Chondrocyte (in vitro differentiated cells): Measurements from ENCODE around the gene MTSS2. TPM values are rescaled to one million over a fixed set of nuclear protein-coding genes. Genes with fewer than 3 reads are reported as not detected.

ENCODE experiments used
- DNase-seq: peaks from one replicate; pipeline ENCODE4 v3.0.0; 2021; ENCODE audit warnings: mixed read lengths, low spot score
- H3K27ac Mint-ChIP-seq: one replicate; pipeline ENCODE4 v1.8.0; 2021; ENCODE audit warnings: mild to moderate bottlenecking, moderate library complexity, mixed read lengths; ENCODE audit not compliant: unreplicated experiment
- H3K27me3 Mint-ChIP-seq: 2 replicates; pipeline ENCODE4 v1.8.0; 2021; ENCODE audit warnings: low read depth, mixed read lengths
- H3K36me3 Mint-ChIP-seq: 2 replicates; pipeline ENCODE4 v1.8.0; 2021; ENCODE audit warnings: low read depth, mixed read lengths
- H3K4me1 Mint-ChIP-seq: 2 replicates; pipeline ENCODE4 v1.8.0; 2021; ENCODE audit warnings: low read depth, mild to moderate bottlenecking, mixed read lengths
- H3K4me3 Mint-ChIP-seq: one replicate; pipeline ENCODE4 v1.8.0; 2021; ENCODE audit warnings: mild to moderate bottlenecking, moderate library complexity, mixed read lengths; ENCODE audit not compliant: unreplicated experiment
- H3K9me3 Mint-ChIP-seq: 2 replicates; pipeline ENCODE4 v1.8.0; 2021; ENCODE audit warnings: low read depth, mixed read lengths
- CTCF ChIP-seq: fragments of 200-600 bp; sonication (generic); IDR thresholded peaks from 2 replicates; pipeline ENCODE4 v1.5.0; 2021; ENCODE audit warnings: antibody characterized with exemption, mild to moderate bottlenecking, moderate library complexity
- total RNA-seq: library from RNA; stranded (reverse); gene quantifications from 3 replicates; pipeline ENCODE4 v1.2.1, GENCODE V29; 2021

Gene MTSS2
- total RNA-seq, 1 donor from 2014 or later: 296 TPM

DNA sequence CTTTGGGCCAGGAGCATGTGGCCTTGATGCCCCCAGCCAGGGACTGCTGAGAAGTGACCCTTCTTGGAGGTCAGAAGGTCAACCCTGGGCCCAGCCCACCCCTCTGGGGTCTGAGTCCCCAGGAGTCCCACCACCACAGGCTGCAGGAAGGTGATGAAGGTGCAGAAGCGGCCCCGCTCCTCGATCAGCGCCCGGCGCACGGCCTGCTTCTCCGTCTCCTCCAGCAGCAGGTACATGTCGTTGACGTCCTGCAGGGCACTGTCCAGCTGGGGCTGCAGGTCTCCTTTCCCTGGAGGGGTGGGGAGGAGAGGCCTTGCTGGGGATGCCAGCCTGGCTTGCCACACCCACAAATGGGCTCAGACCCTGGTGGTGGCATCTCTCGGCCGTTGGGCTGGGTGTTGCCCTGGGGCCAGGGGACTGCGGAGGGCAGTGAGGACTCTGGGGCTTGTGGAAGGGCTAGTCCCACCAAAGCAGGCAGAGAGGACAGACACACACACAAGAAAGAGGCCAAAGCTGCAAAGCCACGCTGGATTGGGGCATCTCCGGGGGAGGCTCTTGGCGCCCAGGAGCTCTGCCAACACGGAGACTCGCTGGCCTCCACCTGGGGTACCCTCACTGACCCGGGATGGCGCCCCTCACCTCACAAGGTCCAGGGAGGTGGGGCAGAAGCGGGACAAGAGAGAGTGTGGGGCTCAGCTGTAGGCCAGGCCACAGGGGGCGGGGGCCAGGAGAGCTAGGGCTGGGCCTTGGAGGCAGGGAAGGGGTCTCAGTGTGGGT, 7.5 kb downstream of the MTSS2 start:
- H3K36me3 Mint-ChIP-seq: peaks cover 28% of the 10 kb centered on the region

DNA sequence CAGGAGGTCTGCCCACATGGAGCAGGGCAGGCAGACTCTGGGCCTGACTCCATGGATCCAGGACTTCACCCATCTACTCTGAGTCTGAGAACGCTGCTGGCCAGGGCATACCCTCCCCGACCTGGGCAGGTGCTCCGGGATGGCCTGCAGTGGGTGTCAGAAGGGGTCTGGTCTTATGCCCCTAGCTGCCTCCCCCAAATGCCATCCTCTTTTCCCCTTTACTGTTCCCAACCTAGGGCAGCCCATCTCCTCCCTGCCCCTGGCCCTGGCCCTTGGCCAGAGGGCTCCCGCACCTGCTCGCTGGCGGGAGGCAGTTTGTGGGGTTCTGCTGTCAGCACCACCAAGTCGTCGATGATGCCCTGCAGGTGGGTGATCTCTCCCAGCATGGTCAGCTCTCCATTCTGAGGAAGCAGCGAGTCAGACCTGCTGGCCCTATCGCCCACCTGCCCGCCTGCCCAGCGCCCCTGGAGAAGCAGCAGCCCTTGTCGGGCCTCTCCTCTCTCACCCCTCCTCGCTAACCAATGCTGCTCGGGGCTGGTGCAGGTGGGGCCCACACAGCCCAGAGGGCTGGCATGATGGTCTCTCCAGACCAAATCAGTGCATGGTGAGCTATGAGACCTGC, 8.2 kb downstream of the MTSS2 start:
- H3K27me3 Mint-ChIP-seq: no peaks in the 10 kb centered on the region
- H3K4me1 Mint-ChIP-seq: peaks cover 30% of the 10 kb centered on the region
- H3K9me3 Mint-ChIP-seq: no peaks in the 10 kb centered on the region
- TF ChIP-seq CTCF: no peak
- H3K36me3 Mint-ChIP-seq: peaks cover 35% of the 10 kb centered on the region
- no peak overlapping the region for H3K27ac Mint-ChIP-seq
- DNase-seq: peak; percentile 80
- no peak overlapping the region for H3K4me3 Mint-ChIP-seq

More for the DNA sequence above, 7.5 kb downstream of the MTSS2 start:
- no peak for TF ChIP-seq CTCF
- H3K27ac Mint-ChIP-seq: peak overlapping the region; percentile 51
- H3K4me3 Mint-ChIP-seq: no peak overlapping the region
- no peaks in the 10 kb centered on the region for H3K9me3 Mint-ChIP-seq
- peak; percentile 92 for DNase-seq
- no peaks in the 10 kb centered on the region for H3K27me3 Mint-ChIP-seq
- peaks cover 37% of the 10 kb centered on the region for H3K4me1 Mint-ChIP-seq

- Mint-ChIP-seq H3K4me1 (peaks cover 23% of the 10 kb centered on the region), H3K36me3 (peaks cover 39% of the 10 kb centered on the region), H3K27me3 (no peaks in the 10 kb centered on the region), H3K4me3 (no peak overlapping the region), H3K9me3 (no peaks in the 10 kb centered on the region), H3K27ac (peak overlapping the region; percentile 37)
- TF ChIP-seq CTCF: no peak
- no peak for DNase-seq
Observed at GRCh38 chr16:70676675-70677498, 9.0 kb downstream of the MTSS2 start.

DNA sequence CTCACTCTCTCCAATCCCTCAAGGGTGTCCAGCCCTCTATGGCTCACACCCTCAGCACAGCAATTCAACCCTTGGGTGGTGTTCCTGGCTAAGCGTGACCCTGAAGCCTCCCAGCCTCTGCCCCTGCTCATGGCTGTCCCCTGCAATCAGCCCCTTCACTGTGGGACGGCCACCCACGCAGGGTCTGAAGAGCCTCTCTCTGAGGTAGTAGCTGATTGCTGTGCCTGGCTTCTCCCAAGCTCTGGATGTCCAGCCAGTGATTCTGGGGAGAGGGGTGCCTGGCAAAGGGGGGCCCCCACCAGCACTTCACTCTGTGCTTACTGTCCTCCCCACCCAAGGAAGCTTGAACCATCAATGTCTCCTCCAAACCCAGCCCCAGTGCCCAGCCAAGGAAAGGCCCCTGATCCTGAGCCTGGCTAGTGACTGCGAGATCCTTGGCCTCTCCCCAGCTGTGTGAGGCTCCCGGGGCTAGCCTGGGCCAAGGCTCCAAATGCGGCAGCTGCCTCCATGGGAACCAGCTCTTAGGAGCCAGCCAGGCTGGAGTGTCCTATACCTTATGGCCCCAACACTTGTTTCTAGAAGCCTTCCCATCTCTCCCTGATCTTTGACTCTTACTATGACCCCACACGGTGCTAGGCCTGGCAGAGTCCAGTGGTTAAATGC, 9.9 kb downstream of the MTSS2 start:
- Mint-ChIP-seq H3K4me3 (no peak overlapping the region), H3K4me1 (peaks cover 16% of the 10 kb centered on the region), H3K9me3 (no peaks in the 10 kb centered on the region), H3K36me3 (peaks cover 43% of the 10 kb centered on the region), H3K27ac (peak overlapping the region; percentile 37), H3K27me3 (no peaks in the 10 kb centered on the region)
- no peak for DNase-seq
- TF ChIP-seq CTCF: no peak
